DND-41 (cell line): Measurements from ENCODE around the gene CDT1.

Experiments used
- CTCF ChIP-seq: IDR thresholded peaks from 2 replicates; pipeline ENCODE4 v1.5.1; 2012; ENCODE audit warnings: borderline replicate concordance, low read length, moderate library complexity, mild to moderate bottlenecking; ENCODE audit not compliant: poor library complexity, severe bottlenecking; ENCODE audit errors: extremely low read depth
- EZH2 ChIP-seq: IDR thresholded peaks from 3 replicates; pipeline ENCODE4 v1.6.1; 2012; ENCODE audit warnings: borderline replicate concordance, low read depth, mild to moderate bottlenecking, moderate library complexity, low read length, inconsistent platforms; ENCODE audit not compliant: severe bottlenecking

- no peak for TF ChIP-seq CTCF
- no peak for TF ChIP-seq EZH2
Measured at GRCh38 chr16:88761143-88761534, 42.5 kb upstream of the CDT1 start.
